HG03457 (cell line): ENCODE data around the gene RPL41.
"Not testable (repeated sequence)": the region's sequence is repeated elsewhere in the genome, so short reads cannot be mapped to it uniquely, and the experiment has no call there.

Experiments
- ATAC-seq: cut with Tn5 transposase; IDR thresholded peaks from one replicate; pipeline ENCODE4 v1.9.1; 2021; ENCODE audit warnings: moderate number of reproducible peaks; ENCODE audit not compliant: unreplicated experiment

Gene RPL41

DNA sequence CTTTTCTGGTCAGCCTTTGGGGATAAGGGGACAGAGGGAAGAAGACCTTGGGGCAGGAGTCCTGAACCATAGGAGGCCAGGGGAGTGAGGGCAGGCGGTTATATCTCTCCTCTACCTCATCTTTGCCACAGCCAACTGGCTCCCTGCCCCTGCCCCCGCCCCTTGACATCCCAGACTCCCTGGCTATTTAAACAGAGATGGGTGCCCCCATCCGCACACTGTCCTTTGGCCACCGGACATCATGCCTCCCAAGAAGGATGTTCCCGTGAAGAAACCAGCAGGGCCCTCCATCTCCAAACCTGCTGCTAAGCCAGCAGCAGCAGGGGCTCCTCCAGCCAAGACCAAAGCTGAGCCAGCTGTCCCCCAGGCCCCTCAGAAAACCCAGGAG is 37.2 kb downstream of the RPL41 start:
- ATAC-seq = no peak

DNA sequence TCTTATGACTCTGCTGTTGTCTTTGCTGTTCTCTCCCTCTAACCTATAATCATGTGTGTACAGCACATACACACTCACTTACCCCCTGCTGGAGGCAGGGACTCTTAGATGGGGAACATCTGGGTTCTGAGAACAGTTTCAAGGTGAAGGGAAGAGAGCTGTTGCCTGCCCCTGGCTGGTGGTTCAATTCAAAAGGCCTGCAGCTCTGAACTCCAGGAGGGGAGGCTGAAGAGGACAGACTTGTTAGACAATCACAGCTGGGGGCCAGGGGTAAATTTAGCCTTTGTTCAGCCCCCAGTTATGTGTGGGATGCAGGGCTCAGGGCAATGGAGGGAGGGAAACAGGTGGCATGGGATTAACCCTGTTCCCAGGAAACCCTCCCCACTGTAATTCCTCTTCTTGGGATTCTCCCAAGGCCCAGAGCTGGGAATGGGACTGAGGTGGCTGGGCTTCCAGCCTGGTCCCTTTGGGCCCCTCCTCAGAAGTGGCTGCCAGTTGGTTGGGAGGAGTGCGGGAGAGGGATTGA is 37.9 kb downstream of the RPL41 start:
- ATAC-seq = no peak

DNA sequence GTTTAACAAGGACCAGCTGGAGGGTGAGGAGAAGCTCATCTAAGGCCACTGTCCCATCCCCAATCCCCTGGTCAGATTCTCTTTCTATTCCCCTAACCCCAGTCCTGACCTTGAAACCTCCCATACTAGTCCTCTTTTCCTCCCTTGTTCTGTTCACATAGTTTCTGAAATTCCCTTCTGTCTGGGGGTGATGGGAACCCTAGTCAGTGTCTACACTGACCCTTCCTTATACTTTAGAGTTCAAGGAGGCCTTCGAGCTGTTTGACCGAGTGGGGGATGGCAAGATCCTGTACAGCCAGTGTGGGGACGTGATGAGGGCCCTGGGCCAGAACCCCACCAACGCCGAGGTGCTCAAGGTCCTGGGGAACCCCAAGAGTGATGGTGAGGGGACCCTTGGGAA is 38.4 kb downstream of the RPL41 start:
- no peak for ATAC-seq

DNA sequence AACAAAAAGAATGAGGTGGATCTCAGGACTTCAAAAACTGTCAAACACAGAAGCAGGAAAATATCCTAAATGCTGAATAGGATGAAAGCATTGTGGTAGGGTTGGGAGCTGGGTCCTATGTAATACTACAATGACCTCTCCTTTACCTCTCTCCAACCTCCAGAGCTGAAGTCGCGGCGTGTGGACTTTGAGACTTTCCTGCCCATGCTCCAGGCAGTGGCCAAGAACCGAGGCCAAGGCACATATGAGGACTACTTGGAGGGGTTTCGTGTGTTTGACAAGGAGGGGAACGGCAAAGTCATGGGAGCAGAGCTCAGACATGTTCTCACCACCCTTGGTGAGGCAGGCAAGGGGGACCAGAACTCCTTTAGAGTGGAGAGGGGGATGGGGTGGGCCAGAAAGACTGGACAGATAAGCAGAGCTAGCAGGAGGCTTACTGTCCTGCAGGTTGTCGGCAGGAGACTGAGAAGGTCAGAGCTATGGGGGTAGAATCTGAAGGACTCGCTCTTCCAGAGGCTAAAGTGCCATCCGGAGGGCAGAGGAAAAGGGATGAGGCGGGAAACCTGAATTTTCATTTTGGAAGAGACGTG is 38.9 kb downstream of the RPL41 start:
- no peak for ATAC-seq

DNA sequence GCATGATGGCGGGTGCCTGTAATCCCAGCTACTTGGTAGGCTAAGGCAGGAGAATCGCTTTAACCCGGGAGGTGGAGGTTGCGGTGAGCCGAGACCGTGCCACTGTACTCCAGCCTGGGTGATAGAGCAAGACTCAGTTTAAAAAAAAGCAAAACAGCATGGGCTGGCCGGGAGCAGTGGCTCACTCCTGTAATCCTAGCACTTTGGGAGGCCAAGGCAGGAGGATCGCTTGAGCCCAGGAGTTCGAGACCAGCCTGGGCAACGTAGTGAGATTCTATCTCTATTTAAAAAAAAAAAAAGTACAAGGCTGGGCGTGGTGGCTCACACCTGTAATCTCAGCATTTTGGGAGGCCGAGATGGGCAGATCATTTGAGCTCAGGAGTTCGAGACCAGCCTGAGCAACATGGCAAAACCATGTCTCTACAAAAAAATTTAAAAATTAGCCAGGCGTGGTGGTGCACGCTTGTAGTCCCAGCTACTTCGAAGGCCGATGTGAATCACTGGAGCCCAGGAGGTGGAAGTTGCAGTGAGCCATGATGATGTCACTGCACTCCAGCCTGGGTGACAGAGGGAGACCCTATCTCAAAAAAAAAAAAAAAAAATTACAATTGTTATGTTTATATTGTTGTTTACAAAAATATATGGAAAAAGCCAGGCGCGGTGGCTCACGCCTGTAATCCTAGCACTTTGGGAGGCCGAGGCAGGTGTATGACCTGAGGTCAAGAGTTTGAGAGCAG is 40.2 kb downstream of the RPL41 start:
- ATAC-seq = not testable (repeated sequence)

DNA sequence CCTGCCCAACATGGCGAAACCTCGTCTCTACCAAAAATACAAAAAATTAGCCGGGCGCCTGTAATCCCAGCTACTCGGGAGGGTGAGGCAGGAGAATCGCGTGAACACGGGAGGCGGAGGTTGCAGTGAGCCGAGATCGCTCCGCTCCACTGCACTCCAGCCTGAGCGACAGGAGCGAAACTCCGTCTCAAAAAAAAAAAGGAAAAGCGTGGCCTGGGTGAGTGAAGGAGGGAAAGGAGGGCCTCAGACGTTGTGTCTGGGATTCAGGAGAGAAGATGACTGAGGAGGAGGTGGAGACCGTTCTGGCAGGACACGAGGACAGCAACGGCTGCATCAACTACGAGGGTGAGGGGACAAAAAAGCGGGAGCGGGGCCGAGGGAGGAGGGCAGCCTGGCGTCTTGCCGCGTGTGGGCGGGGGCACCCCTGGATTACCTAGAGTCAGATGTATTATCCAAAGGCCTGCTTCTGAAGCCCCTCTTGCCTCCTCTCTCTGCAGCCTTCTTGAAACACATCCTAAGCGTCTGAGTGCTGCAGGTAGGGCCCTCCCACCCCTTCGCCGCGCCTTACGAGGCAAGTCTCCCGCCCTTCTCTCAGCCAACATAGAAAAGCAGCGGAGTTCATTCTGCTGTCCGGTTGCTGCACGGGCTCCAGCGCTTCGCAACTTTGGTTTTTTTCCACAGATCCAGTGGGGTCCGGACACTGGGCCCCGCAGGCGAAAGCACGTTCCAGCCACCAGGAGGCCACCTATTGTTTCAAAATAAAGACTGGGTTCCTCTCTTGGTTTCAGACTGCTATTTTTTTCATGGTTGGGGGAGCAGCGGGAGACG is 41.0 kb downstream of the RPL41 start:
- ATAC-seq = no peak

DNA sequence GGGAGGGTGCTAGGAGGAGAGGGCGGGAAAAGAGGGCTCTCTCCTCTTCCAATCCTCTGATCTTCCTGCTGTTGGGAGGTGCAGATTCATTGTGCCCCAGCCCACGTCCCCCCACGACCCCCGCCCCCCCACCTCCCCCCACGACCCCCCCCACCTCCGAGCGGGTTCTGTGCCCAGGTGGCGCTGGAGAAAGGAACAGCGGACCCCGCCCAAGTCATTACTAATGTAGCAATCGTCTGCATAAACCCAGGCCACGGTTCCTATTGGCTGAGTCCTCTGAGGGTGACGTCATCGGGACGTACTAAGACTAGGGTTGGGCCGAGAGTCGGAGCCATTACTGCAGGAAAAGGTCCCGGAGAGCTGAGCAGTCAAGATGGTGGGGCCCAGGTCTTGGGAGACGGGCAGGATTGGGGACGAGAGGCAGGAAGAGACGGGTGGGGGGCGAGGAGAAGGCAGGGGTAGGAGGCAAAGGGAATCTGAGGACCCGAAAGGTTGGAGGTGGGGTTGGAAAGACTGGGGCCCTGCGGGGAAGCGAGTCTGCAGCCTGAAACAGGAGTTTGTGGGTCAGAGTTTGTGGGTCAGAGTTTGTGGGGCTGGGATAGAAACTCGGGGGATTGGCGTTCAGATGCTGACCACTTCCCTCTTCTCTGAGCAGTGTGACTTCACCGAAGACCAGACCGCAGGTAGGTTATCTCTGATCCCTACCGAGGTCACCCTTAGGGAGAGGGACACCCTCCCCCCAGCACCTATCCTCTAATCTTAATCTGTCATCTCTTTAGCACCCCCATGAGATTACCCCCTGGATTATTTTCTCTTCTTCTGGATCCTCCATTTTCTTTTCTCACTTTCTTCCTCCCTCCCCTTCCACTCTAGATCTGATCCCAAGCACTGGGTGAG is 41.8 kb downstream of the RPL41 start, which contains the start of gene MYL6:
MYL6 (plus strand) TSS at position 331 of the 897 bp plus-strand sequence; CDS start at position 374, 43 bp downstream.
- peak; percentile 64 for ATAC-seq

DNA sequence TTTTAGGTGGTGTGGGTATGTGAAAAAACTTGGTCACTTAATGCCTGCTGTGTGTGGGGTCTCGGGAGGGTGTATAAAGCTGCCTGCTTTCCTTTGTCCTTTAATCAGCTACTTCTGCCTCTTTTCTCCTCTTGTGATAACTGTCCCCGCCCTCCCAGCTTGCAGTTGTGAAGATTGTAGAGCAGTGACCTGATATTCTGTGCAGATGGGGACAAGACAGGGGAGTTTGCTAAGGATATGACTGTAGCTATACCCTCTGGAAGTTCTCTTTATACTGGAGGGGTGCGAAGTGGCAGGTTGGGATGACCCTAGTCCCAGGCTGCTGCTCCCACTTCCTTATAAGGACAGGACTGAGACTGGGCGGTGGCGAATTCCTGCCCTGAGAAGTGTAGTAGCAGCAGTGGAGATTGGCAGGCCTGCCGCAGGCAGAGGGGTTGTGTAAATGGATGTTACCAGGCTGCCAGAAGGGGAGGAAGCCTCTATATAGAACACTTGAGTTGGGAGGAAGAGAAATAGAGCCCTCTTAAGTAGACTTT is 42.6 kb downstream of the RPL41 start:
- no peak for ATAC-seq

DNA sequence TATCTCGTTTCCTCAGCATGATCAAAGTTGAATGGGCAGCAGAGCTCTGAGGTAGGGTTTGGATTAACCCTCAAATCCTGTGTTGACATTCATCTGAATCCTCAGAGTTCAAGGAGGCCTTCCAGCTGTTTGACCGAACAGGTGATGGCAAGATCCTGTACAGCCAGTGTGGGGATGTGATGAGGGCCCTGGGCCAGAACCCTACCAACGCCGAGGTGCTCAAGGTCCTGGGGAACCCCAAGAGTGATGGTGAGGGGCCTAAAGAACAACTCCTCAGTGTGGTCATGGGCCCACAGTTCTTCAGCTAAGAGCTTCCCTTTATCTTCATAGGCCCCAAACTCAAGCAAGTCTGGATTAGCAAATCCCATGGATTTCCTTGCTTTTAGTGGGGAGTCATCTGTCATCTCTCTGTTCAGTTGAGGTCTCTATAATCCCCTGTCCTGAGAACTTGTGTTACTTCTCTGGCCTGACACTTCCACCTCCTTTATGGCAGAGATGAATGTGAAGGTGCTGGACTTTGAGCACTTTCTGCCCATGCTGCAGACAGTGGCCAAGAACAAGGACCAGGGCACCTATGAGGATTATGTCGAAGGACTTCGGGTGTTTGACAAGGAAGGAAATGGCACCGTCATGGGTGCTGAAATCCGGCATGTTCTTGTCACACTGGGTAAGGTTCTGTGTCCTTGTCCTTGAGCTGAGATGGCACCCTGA is 43.2 kb downstream of the RPL41 start:
- ATAC-seq = no peak

DNA sequence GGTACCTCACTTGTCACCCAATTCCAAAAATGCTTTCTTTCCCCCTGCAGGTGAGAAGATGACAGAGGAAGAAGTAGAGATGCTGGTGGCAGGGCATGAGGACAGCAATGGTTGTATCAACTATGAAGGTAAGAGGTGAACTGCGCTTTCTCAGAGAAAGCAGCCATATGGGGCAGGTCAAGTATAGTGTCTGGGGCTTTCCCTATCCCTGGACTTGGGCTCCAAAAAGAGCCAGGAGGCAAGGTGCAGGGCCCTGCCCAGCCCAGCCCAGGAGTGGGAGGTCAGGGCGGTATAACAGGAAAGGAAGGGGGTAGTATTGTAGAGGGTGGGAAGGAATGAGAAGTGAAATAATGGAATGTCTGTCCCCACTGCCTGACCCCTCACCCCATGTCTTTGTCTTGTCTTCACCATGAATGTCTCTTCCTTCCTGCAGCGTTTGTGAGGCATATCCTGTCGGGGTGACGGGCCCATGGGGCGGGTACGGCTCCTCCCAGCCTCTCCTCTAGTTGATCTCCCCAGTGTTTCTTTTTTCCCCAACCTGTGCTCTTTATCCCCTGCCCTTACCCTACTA is 43.8 kb downstream of the RPL41 start:
- no peak for ATAC-seq

DNA sequence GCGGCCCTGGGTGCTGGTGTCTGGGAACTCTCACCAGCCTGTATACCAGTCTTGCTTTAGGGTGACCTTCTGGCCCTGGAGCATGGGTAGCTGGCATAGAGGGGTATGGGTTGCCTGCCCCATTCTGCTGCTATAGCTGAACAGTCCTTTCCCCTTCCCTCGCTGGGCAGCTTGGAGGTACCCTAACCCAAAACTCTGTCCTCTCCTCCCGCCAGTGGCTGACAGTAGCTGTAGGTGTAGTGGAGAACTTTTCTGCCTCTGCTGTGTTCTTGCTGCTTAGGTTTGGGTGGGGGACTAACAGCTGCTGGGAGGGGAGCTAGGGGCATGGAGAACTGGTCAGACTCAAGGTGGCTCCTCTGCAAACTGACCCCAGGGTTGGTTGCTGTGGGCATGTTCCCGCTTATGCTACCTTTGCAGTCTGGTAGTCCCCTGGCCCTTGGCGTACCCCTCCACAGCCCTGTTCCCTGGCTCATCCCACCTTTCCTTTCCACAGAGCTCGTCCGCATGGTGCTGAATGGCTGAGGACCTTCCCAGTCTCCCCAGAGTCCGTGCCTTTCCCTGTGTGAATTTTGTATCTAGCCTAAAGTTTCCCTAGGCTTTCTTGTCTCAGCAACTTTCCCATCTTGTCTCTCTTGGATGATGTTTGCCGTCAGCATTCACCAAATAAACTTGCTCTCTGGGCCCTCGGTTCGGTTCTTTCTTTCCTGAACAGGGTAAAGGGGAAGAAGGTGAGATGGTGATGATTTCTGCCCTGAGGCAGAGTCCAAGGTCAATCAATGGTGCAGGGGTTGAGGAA is 44.7 kb downstream of the RPL41 start:
- ATAC-seq = no peak

DNA sequence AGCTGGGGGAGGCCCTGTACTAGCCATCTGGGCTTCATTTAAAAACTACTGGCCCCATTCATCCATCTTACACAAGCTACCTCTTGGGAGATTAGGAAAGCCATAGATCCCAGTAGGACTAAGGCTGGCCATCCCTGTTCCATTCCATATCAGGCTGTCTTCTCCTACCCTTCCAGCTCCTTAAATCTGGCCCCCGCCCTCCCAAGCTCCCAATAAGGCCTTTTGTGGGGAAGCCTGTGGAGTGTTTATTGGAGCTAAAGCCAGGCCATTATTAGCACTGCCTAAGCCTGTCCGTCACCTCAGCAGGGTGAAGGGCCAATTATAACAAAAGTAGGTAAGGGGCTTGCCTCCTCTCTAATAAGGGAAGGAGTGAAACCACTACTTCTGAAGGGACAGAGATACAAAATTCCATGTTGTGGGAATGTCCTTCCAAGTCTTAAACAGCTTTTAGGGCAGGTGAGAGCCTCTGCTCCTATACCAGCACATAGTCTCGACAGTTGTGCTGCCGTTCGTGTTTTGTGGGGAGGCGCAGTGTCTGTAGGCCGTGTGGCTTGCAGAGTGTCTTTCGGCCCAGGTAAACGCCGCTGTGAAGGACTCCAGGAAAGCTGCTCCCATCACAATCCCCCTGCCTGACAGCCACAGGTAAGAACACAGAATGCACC is 45.4 kb downstream of the RPL41 start:
- ATAC-seq = no peak

DNA sequence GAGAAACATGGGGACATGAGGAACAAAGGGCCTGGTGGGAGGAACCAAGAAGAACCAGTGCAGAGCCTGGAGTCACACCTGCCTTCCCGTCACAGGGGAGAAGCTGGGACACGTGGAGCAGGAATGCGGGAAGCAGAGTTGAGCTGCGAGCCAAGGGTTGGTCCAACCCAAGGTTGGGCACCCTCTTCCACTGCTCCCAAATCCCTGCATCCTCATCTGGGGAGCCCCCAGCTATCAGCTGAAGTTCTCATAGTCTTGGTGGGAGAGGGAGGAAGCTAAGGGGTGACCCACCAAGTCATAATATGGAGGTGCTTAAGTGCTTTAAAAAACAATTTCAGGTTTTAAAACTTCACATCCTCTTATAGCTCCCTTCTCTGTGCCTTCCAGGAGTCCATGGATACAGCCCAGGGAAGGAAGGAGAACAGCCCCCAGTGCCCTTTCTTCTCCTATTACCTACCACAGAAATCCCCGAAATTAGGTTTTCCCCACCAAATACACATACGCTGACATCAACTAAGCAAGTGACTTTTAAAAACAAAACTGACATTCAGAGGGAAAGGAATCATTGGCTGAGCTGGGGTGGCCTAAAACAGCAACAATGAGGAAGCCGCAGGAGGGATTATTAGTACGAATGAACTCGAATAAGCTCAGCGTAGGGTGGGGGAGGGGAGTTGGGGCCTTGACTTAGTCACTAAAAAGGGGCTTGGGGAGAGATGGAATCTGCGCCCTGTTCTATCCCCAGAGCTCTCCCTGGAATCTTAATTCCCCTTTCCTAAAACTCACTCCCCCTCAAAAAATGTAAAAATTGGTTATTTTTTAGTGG is 46.2 kb downstream of the RPL41 start:
- no peak for ATAC-seq

DNA sequence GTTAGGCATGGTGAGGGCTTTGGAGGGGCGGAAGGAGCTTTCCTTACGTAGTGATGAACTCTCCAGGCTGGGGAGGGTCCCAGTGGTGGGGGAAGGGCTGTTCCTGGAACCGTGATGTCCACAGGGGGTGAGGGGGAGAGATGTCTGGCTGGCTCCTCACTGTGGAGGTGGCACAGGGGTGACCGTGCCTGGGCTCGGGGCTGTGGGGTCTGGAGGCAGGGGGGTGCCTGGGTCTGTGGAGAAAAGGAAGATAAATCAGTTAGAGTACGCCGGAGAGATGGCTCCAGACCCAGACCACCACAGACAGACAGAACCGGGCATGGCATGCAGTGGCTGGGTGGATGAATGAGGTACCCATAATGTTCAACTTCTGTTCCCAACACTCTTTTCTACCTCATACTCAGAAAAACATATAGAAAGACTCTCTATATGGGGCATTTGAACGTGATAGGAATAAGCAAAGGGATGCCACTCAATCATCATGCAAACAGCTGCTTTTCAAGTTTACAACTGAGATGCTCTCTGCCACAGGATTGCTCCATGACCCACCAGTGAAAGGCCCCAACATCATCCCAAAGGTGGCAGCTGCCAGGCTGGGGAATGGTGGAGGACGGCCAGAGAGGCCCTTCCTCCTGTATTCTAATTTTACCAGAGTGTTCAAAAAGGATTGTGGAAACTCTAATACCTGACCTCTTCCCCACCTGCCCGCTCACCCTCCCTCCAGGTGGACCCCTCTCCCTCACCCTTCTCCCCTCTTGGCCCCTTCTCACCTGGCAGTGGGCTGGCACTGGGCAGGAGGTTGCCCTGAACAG is 47.3 kb downstream of the RPL41 start:
- no peak for ATAC-seq

DNA sequence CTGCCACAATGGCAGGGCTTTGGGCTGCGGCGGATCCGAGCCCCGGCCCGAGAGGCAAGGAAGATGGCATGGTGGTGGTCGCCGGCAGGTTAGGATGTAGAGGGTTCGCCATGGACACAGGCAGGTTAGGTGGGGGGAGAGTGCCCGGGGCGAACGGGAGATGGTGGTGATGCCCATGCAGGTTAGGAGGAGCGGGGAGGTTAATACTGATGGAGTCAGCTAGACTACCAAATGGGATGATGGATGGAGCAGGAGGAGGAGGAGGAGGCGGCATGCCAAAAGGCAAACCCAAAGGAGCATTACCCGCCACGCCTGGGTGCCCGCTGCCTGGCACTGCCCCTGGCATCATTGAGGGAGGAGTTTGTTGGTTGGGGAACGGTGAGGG is 47.9 kb downstream of the RPL41 start:
- ATAC-seq = no peak

DNA sequence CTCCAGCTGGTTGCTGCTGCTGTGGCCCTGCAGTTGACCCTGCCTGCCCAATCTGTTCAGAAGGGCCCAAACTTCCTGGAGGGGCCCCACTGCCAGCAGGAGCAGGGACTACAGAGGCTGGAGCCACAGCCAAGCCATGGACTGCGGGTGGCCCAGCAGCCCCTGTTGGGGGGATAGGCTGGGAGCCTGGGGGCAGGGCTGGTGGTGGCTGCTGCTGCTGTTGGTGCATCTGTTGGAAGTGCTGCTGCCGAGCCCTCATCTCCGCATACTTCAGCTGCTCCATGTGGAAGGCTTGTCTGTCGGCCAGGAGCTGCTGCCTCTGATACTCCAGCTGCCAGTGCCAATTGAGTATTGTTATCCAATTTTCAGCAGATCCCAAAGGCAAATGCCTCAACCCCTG is 48.9 kb downstream of the RPL41 start:
- no peak for ATAC-seq
